ENCODE results near the gene OPALIN. TPM values are rescaled to one million over a fixed set of nuclear protein-coding genes. Genes with fewer than 3 reads are reported as not detected.

OPALIN gene
- total and polyA plus RNA-seq, 9 of the 15 experiments (the other 6 are each of a cell fraction or from before 2014, with no cell fraction given), result not detected

DNA sequence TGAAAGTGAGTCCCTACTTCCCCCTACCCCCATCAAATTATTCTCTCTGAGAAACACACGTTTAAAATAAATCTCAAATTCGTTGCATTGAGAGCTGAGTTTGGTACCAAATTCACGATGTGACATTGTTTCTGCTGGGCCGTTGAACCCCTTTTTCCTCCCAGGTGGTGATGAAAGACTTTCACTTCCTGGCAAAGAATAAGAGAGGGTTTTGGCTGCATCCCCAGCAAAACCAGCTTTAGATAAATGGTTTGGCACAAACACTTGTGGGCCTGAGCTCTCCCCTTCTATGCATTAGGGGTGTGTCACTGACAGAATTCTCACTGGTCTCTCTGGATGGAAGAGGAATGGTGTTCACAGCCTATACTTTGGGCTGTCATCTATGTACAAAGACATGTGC, 63.3 kb downstream of the OPALIN start:
- H3K9me1 ChIP-seq (ENCODE audit: control insufficient read depth, insufficient read depth, low read length), result no peaks in the 10 kb centered on the region
- H3K79me2 ChIP-seq (ENCODE audit: control insufficient read depth, insufficient read depth, low read length), result no peaks in the 10 kb centered on the region
- H2AFZ ChIP-seq (ENCODE audit: low read depth, low read length), result no peak overlapping the region
- H3K36me3 ChIP-seq (ENCODE audit: control insufficient read depth, insufficient read depth, low read length), result no peaks in the 10 kb centered on the region
- in situ Hi-C loops (cut with MboI), result loop anchor here (10.0 kb wide), 1 partner anchor 281 kb away; no protein-coding TSS in a partner anchor
- POLR2A ChIA-PET, result interaction anchor here (1.2 kb wide), 1 partner anchor 9 kb away, joined by 3 read pairs; no protein-coding TSS in a partner anchor
- no peak overlapping the region for H3K27ac ChIP-seq (ENCODE audit: extremely low read depth, low read depth, low read length)
- CTCF ChIA-PET (ENCODE audit: low intra/inter-chr PET ratio), result no interaction called here
- no peaks in the 10 kb centered on the region; the same call in 1 of the 2 replicates for H4K20me1 ChIP-seq (replicated peaks; ENCODE audit: control insufficient read depth, insufficient read depth, low read length)
- BruUV-seq (replicated peaks), result no TSS peak
- H3K4me3 ChIP-seq, result no peak overlapping the region
- no peaks in the 10 kb centered on the region for H3K9me3 ChIP-seq (replicated peaks; ENCODE audit: control insufficient read depth, insufficient read depth, low read depth, low read length)
- 2% methylated on average over 4 of the region's 4 CpGs for WGBS (ENCODE audit: insufficient coverage, low coverage, missing lambda C conversion rate)
- peaks cover 0 to 12% of the 10 kb centered on the region in 2 experiments; a peak in 3 of 5 replicates for H3K27me3 ChIP-seq (ENCODE audit: control insufficient read depth in 2 of 2, insufficient read depth in 2 of 2, low read length in 2 of 2)
- H3K4me2 ChIP-seq (ENCODE audit: insufficient read depth, low read length), result no peak overlapping the region
- TF ChIP-seq TEAD2 (tag; IDR thresholded peaks at IDR 0.05) (no peak), CCAR2 (IDR thresholded peaks at IDR 0.05; ENCODE audit: low read depth, low read length) (no peak), MCM7 (IDR thresholded peaks at IDR 0.05) (no peak), CBFA2T2 (conservative IDR thresholded peaks at IDR 0.05) (no peak), L3MBTL2 (IDR thresholded peaks at IDR 0.05) (no peak), CHD2 (IDR thresholded peaks at IDR 0.05; ENCODE audit: low read depth, low read length) (no peak), CREBBP (IDR thresholded peaks at IDR 0.05; ENCODE audit: low read depth, low read length) (no peak), HNRNPK (IDR thresholded peaks at IDR 0.05; ENCODE audit: low read depth, low read length, poor library complexity, severe bottlenecking) (no peak), ZNF57 (CRISPR knock-in tag; IDR thresholded peaks at IDR 0.05) (no peak), ILK (tag; IDR thresholded peaks at IDR 0.05; ENCODE audit: borderline replicate concordance, low read depth) (no peak), GTF2A2 (tag; IDR thresholded peaks at IDR 0.05) (no peak), ZBTB1 (CRISPR knock-in tag; IDR thresholded peaks at IDR 0.05; ENCODE audit: borderline replicate concordance, low read depth) (no peak)
- TF ChIP-seq, protein P1, sequence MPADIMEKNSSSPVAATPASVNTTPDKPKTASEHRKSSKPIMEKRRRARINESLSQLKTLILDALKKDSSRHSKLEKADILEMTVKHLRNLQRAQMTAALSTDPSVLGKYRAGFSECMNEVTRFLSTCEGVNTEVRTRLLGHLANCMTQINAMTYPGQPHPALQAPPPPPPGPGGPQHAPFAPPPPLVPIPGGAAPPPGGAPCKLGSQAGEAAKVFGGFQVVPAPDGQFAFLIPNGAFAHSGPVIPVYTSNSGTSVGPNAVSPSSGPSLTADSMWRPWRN (IDR thresholded peaks at IDR 0.05; ENCODE audit: low read depth), result no peak
- TF ChIP-seq, protein P2, sequence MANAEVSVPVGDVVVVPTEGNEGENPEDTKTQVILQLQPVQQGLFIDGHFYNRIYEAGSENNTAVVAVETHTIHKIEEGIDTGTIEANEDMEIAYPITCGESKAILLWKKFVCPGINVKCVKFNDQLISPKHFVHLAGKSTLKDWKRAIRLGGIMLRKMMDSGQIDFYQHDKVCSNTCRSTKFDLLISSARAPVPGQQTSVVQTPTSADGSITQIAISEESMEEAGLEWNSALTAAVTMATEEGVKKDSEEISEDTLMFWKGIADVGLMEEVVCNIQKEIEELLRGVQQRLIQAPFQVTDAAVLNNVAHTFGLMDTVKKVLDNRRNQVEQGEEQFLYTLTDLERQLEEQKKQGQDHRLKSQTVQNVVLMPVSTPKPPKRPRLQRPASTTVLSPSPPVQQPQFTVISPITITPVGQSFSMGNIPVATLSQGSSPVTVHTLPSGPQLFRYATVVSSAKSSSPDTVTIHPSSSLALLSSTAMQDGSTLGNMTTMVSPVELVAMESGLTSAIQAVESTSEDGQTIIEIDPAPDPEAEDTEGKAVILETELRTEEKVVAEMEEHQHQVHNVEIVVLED (CRISPR knock-in tag; IDR thresholded peaks at IDR 0.05), result no peak
- TF ChIP-seq, protein P3, sequence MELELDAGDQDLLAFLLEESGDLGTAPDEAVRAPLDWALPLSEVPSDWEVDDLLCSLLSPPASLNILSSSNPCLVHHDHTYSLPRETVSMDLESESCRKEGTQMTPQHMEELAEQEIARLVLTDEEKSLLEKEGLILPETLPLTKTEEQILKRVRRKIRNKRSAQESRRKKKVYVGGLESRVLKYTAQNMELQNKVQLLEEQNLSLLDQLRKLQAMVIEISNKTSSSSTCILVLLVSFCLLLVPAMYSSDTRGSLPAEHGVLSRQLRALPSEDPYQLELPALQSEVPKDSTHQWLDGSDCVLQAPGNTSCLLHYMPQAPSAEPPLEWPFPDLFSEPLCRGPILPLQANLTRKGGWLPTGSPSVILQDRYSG (tag; conservative IDR thresholded peaks at IDR 0.05; ENCODE audit: low read depth), result no peak
- TF ChIP-seq, protein P4, sequence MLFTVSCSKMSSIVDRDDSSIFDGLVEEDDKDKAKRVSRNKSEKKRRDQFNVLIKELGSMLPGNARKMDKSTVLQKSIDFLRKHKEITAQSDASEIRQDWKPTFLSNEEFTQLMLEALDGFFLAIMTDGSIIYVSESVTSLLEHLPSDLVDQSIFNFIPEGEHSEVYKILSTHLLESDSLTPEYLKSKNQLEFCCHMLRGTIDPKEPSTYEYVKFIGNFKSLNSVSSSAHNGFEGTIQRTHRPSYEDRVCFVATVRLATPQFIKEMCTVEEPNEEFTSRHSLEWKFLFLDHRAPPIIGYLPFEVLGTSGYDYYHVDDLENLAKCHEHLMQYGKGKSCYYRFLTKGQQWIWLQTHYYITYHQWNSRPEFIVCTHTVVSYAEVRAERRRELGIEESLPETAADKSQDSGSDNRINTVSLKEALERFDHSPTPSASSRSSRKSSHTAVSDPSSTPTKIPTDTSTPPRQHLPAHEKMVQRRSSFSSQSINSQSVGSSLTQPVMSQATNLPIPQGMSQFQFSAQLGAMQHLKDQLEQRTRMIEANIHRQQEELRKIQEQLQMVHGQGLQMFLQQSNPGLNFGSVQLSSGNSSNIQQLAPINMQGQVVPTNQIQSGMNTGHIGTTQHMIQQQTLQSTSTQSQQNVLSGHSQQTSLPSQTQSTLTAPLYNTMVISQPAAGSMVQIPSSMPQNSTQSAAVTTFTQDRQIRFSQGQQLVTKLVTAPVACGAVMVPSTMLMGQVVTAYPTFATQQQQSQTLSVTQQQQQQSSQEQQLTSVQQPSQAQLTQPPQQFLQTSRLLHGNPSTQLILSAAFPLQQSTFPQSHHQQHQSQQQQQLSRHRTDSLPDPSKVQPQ (CRISPR knock-in tag; IDR thresholded peaks at IDR 0.05; ENCODE audit: borderline replicate concordance), result no peak
- TF ChIP-seq, protein P5, sequence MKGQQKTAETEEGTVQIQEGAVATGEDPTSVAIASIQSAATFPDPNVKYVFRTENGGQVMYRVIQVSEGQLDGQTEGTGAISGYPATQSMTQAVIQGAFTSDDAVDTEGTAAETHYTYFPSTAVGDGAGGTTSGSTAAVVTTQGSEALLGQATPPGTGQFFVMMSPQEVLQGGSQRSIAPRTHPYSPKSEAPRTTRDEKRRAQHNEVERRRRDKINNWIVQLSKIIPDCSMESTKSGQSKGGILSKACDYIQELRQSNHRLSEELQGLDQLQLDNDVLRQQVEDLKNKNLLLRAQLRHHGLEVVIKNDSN (CRISPR knock-in tag; IDR thresholded peaks at IDR 0.05), result no peak
- FAIRE-seq (no peak), DNase-seq (ENCODE audit: extremely low read depth in 1 of 4, low spot score in 3 of 4) (no peak), ATAC-seq (no peak)
- H3K9ac ChIP-seq (ENCODE audit: insufficient read depth in 1 of 2, low read depth in 2 of 2, low read length in 2 of 2), result no peak overlapping the region
- intact Hi-C loops (cut with micrococcal nuclease), result no loop called here
- no peaks in the 10 kb centered on the region for H3K4me1 ChIP-seq (replicated peaks in 1 of 2; ENCODE audit: control insufficient read depth in 2 of 2, insufficient read depth in 2 of 2, low read length in 2 of 2)

Measured in K562 (cell line).